Hepatocyte (in vitro differentiated cells): Measurements from ENCODE around the gene NR2C2. TPM values are rescaled to one million over a fixed set of nuclear protein-coding genes. Genes with fewer than 3 reads are reported as not detected.

Experiments used
- DNase-seq: peaks from one replicate; pipeline ENCODE4 v3.0.0-alpha.2; 2016; ENCODE audit warnings: low spot score
- H2AFZ ChIP-seq: fragments of 200-600 bp; sonication (generic); 2 replicates; pipeline ENCODE4 v1.6.0; 2016; ENCODE audit warnings: antibody characterized with exemption, mild to moderate bottlenecking
- H3K27ac ChIP-seq: fragments of 200-600 bp; sonication (generic); 2 replicates; pipeline ENCODE4 v1.5.1; 2016; ENCODE audit warnings: mild to moderate bottlenecking
- H3K27me3 ChIP-seq: fragments of 200-600 bp; sonication (generic); 2 replicates; pipeline ENCODE4 v1.6.1; 2016
- H3K36me3 ChIP-seq: fragments of 200-600 bp; sonication (generic); replicated peaks from 2 replicates; pipeline ENCODE4 v1.5.1; 2016; ENCODE audit warnings: low read depth; ENCODE audit not compliant: insufficient read depth
- H3K4me1 ChIP-seq: fragments of 200-600 bp; sonication (generic); 2 replicates; pipeline ENCODE4 v1.5.1; 2016; ENCODE audit warnings: mild to moderate bottlenecking, moderate library complexity; ENCODE audit not compliant: insufficient read depth
- H3K4me2 ChIP-seq: fragments of 200-600 bp; sonication (generic); 2 replicates; pipeline ENCODE4 v1.6.0; 2016
- H3K4me3 ChIP-seq: fragments of 200-600 bp; sonication (generic); 2 replicates; pipeline ENCODE4 v1.5.1; 2016; ENCODE audit warnings: mild to moderate bottlenecking
- H3K79me2 ChIP-seq: fragments of 200-600 bp; sonication (generic); 2 replicates; pipeline ENCODE4 v1.6.0; 2017; ENCODE audit warnings: mild to moderate bottlenecking
- H3K9me2 ChIP-seq: fragments of 200-600 bp; sonication (generic); replicated peaks from 2 replicates; pipeline ENCODE4 v1.6.0; 2017; ENCODE audit warnings: mild to moderate bottlenecking; ENCODE audit not compliant: insufficient read depth
- H3K9me3 ChIP-seq: fragments of 200-600 bp; sonication (generic); 2 replicates; pipeline ENCODE4 v1.5.1; 2016; ENCODE audit warnings: low read depth, mild to moderate bottlenecking
- H4K20me1 ChIP-seq: fragments of 200-600 bp; sonication (generic); 2 replicates; pipeline ENCODE4 v1.6.0; 2016; ENCODE audit warnings: mild to moderate bottlenecking; ENCODE audit not compliant: insufficient read depth, poor library complexity, severe bottlenecking
- CTCF ChIP-seq: fragments of 200-600 bp; sonication (generic); IDR thresholded peaks from 2 replicates; pipeline ENCODE4 v1.5.1; 2016; ENCODE audit warnings: antibody characterized with exemption, mild to moderate bottlenecking; ENCODE audit not compliant: poor library complexity
- EZH2 ChIP-seq: fragments of 200-600 bp; sonication (generic); IDR thresholded peaks from 2 replicates; pipeline ENCODE4 v1.6.1; 2016; ENCODE audit warnings: antibody characterized with exemption, mild to moderate bottlenecking, borderline replicate concordance
- EZH2phosphoT487 ChIP-seq: fragments of 200-600 bp; sonication (generic); IDR thresholded peaks from one replicate; pipeline ENCODE4 v1.6.1; 2018; ENCODE audit warnings: antibody characterized with exemption, mild to moderate bottlenecking, low read depth, moderate library complexity; ENCODE audit not compliant: unreplicated experiment, severe bottlenecking
- WGBS: methylation state at CpG from one replicate; pipeline ENCODE4 v1.1.6; 2016; ENCODE audit warnings: low lambda C conversion rate; ENCODE audit errors: missing lambda C conversion rate; 5-methylcytosine and 5-hydroxymethylcytosine counted together
- polyA plus RNA-seq: library from polyadenylated mRNA; unstranded; fragments of >200 nt; fragmentation: Nextera tagmentation; extraction: Ambion mirVana; gene quantifications from 2 replicates; pipeline ENCODE4 v1.2.1, GENCODE V29; 2016
- total RNA-seq: library from RNA; depleted of rRNA; stranded (reverse); fragments of >200 nt; gene quantifications from 2 replicates; pipeline ENCODE4 v1.2.3, GENCODE V29; 2014

The NR2C2 gene
- total and polyA plus RNA-seq, 2 experiments from 2014 or later: 14.7 to 29.6 TPM

- H3K4me1 ChIP-seq: no peaks in the 10 kb centered on the region
- TF ChIP-seq EZH2 (no peak), EZH2phosphoT487 (no peak), CTCF (no peak)
- no peak overlapping the region for H3K4me2 ChIP-seq
- WGBS: 91% methylated on average over 14 of the region's 14 CpGs
- no peak overlapping the region for H2AFZ ChIP-seq
- H3K27ac ChIP-seq: no peak overlapping the region
- no peaks in the 10 kb centered on the region for H3K9me2 ChIP-seq
- DNase-seq: no peak
- H3K27me3 ChIP-seq: no peaks in the 10 kb centered on the region
- no peak overlapping the region for H3K4me3 ChIP-seq
- no peaks in the 10 kb centered on the region for H3K9me3 ChIP-seq
- peaks cover 61% of the 10 kb centered on the region for H3K79me2 ChIP-seq
- no peaks in the 10 kb centered on the region for H3K36me3 ChIP-seq
- H4K20me1 ChIP-seq: peaks cover 6% of the 10 kb centered on the region
Measured at GRCh38 chr3:15052335-15053242, 105.2 kb downstream of the NR2C2 start.

- Histone ChIP-seq H3K27me3 (no peaks in the 10 kb centered on the region), H3K79me2 (peaks cover 65% of the 10 kb centered on the region), H3K4me1 (no peaks in the 10 kb centered on the region), H2AFZ (no peak overlapping the region), H4K20me1 (peaks cover 6% of the 10 kb centered on the region), H3K27ac (no peak overlapping the region), H3K4me3 (no peak overlapping the region), H3K9me2 (no peaks in the 10 kb centered on the region), H3K4me2 (no peak overlapping the region), H3K36me3 (no peaks in the 10 kb centered on the region), H3K9me3 (no peaks in the 10 kb centered on the region)
- TF ChIP-seq EZH2phosphoT487 (no peak), CTCF (no peak), EZH2 (no peak)
- 96% methylated on average over 4 of the region's 4 CpGs for WGBS
- DNase-seq: no peak
Measured at GRCh38 chr3:15053541-15053940, 106.2 kb downstream of the NR2C2 start.

GRCh38 chr3:15055019-15055557, 107.7 kb downstream of the NR2C2 start:
- Histone ChIP-seq H3K4me3 (no peak overlapping the region), H3K79me2 (peaks cover 74% of the 10 kb centered on the region), H3K27ac (no peak overlapping the region), H2AFZ (no peak overlapping the region), H3K4me1 (no peaks in the 10 kb centered on the region), H3K9me3 (no peaks in the 10 kb centered on the region), H3K9me2 (no peaks in the 10 kb centered on the region), H3K36me3 (no peaks in the 10 kb centered on the region), H4K20me1 (no peaks in the 10 kb centered on the region), H3K27me3 (no peaks in the 10 kb centered on the region), H3K4me2 (no peak overlapping the region)
- WGBS: 96% methylated on average over 8 of the region's 8 CpGs
- TF ChIP-seq CTCF (no peak), EZH2phosphoT487 (no peak), EZH2 (no peak)
- DNase-seq: no peak
